Right renal pelvis (tissue), 4 donors: ENCODE measurements around the gene ANK3. TPM values are rescaled to one million over a fixed set of nuclear protein-coding genes. Genes with fewer than 3 reads are reported as not detected.

ENCODE experiments used
- DNase-seq, 4 donors: peaks; one replicate each; pipeline ENCODE4 v3.0.0-alpha.2; 2013; ENCODE audit warnings: low read depth in 4 of 4, low spot score in 3 of 4, missing footprints in 1 of 4
- polyA plus RNA-seq, 4 donors: library from polyadenylated mRNA; unstranded; fragments of 120-200 nt; gene quantifications; one replicate each; pipeline ENCODE4 v1.2.1, GENCODE V29; 2013; ENCODE audit not compliant: insufficient read length in 4 of 4

The ANK3 gene
- polyA plus RNA-seq, 4 donors, result 129 to 154 (median 141) TPM

GRCh38 chr10:60239228-60239627, 150.4 kb downstream of the ANK3 start:
- no peak for DNase-seq

GRCh38 chr10:60238759-60239100, 150.9 kb downstream of the ANK3 start:
- DNase-seq, result no peak

GRCh38 chr10:60237977-60238758, 151.5 kb downstream of the ANK3 start:
- DNase-seq, result no peak

- no peak for DNase-seq
Observed at GRCh38 chr10:60236869-60237524, 152.7 kb downstream of the ANK3 start.

GRCh38 chr10:60235001-60235400, 154.7 kb downstream of the ANK3 start:
- DNase-seq, result no peak

- DNase-seq, result no peak
Observed at GRCh38 chr10:60234551-60234950, 155.1 kb downstream of the ANK3 start.

GRCh38 chr10:60230892-60231291, 158.8 kb downstream of the ANK3 start:
- no peak for DNase-seq

- DNase-seq, result no peak
Observed at GRCh38 chr10:60224066-60224705, 165.5 kb downstream of the ANK3 start.

GRCh38 chr10:60222047-60222446, 167.6 kb downstream of the ANK3 start:
- no peak for DNase-seq

- DNase-seq, result no peak
Observed at GRCh38 chr10:60212195-60212594, 177.5 kb downstream of the ANK3 start.

- DNase-seq, result no peak
Observed at GRCh38 chr10:60209874-60210570, 179.7 kb downstream of the ANK3 start.

- DNase-seq, result peak in 2 of 4 donors; percentile 8 to 20
Observed at GRCh38 chr10:60208676-60209269, 180.9 kb downstream of the ANK3 start.

GRCh38 chr10:60207894-60208293, 181.8 kb downstream of the ANK3 start:
- no peak for DNase-seq

- no peak for DNase-seq
Observed at GRCh38 chr10:60206735-60207134, 182.9 kb downstream of the ANK3 start.

- no peak for DNase-seq
Observed at GRCh38 chr10:60205741-60206140, 183.9 kb downstream of the ANK3 start.

GRCh38 chr10:60203993-60204618, 185.6 kb downstream of the ANK3 start:
- DNase-seq, result peak in 3 of 4 donors; percentile 4 to 18 (median 18)

GRCh38 chr10:60200682-60201053, 189.0 kb downstream of the ANK3 start:
- DNase-seq, result no peak

- DNase-seq, result no peak
Observed at GRCh38 chr10:60200012-60200681, 189.5 kb downstream of the ANK3 start.

GRCh38 chr10:60197206-60197605, 192.5 kb downstream of the ANK3 start:
- DNase-seq, result no peak

GRCh38 chr10:60194421-60194820, 195.3 kb downstream of the ANK3 start:
- DNase-seq, result no peak
